Prostate gland (tissue), 2 donors: ENCODE measurements around the gene SCYL1. TPM values are rescaled to one million over a fixed set of nuclear protein-coding genes. Genes with fewer than 3 reads are reported as not detected.

Experiments used
- DNase-seq: peaks from one replicate; pipeline ENCODE4 v3.0.0-alpha.2; 2019; ENCODE audit warnings: low spot score
- H3K27ac ChIP-seq, 2 donors: fragments of 200-600 bp; sonication (generic); 2 replicates each; pipeline ENCODE4 v1.5.1; 2017 to 2019
- H3K27me3 ChIP-seq: fragments of 200-600 bp; sonication (generic); replicated peaks from 2 replicates; pipeline ENCODE4 v1.5.1; 2019; ENCODE audit not compliant: insufficient read depth
- H3K36me3 ChIP-seq, 2 donors: fragments of 200-600 bp; sonication (generic); 1 replicate in 1 of 2; 2 replicates in 1 of 2; pipeline versions ENCODE4 v1.5.1 to v1.8.1; 2017 to 2019
- H3K4me1 ChIP-seq: fragments of 200-600 bp; sonication (generic); replicated peaks from 2 replicates; pipeline ENCODE4 v1.5.1; 2019
- H3K4me3 ChIP-seq, 2 donors: fragments of 200-600 bp; sonication (generic); 2 replicates each; pipeline ENCODE4 v1.5.1; 2017 to 2019
- H3K9me3 ChIP-seq: fragments of 200-600 bp; sonication (generic); 2 replicates; pipeline ENCODE4 v1.5.1; 2017
- POLR2A ChIP-seq: fragments of 450-650 bp; IDR thresholded peaks from one replicate; pipeline ENCODE4 v1.6.1; 2016; ENCODE audit warnings: antibody characterized with exemption, mild to moderate bottlenecking
- POLR2AphosphoS5 ChIP-seq: sonication (generic); formaldehyde crosslinking; IDR thresholded peaks from one replicate; pipeline ENCODE4 v1.6.1; 2017; ENCODE audit warnings: antibody characterized with exemption
- WGBS: methylation state at CpG from one replicate; pipeline ENCODE4 v1.1.5; 2018; 5-methylcytosine and 5-hydroxymethylcytosine counted together
- intact Hi-C: fragments of 100-400 bp; cut with DNase I; formaldehyde crosslinking; loops from one replicate; pipeline ENCODE4 v1.14.2; 2022
- total RNA-seq, 2 donors: library from RNA; depleted of rRNA; stranded (reverse); fragments of >200 nt; gene quantifications; one replicate each; pipeline ENCODE4 v1.1.0, GENCODE V29; 2016
- TF ChIP-seq, protein P1 (sequence below), 4 experiments: fragments of 200-600 bp in 2 of 4; fragments of 450-650 bp in 2 of 4; sonication (generic) in 2 of 4; IDR thresholded peaks; 1 replicate in 3 of 4; 2 replicates in 1 of 4; pipeline ENCODE4 v1.5.1; 2016 to 2019; ENCODE audit warnings: antibody characterized with exemption in 4 of 4, mild to moderate bottlenecking in 2 of 4, moderate library complexity in 2 of 4

Gene SCYL1
- total RNA-seq, 2 donors from 2014 or later = 125 to 177 TPM

DNA sequence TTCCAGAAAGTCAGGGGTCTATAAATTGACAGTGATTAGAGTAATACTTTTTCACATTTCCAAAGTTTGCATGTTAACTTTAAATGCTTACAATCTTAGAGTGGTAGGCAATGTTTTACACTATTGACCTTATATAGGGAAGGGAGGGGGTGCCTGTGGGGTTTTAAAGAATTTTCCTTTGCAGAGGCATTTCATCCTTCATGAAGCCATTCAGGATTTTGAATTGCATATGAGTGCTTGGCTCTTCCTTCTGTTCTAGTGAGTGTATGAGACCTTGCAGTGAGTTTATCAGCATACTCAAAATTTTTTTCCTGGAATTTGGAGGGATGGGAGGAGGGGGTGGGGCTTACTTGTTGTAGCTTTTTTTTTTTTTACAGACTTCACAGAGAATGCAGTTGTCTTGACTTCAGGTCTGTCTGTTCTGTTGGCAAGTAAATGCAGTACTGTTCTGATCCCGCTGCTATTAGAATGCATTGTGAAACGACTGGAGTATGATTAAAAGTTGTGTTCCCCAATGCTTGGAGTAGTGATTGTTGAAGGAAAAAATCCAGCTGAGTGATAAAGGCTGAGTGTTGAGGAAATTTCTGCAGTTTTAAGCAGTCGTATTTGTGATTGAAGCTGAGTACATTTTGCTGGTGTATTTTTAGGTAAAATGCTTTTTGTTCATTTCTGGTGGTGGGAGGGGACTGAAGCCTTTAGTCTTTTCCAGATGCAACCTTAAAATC, 20.8 kb upstream of the SCYL1 start:
- no peaks in the 10 kb centered on the region for H3K9me3 ChIP-seq
- peak overlapping the region; percentile 98 to 100 for H3K27ac ChIP-seq
- peak overlapping the region; percentile 80 to 88 for H3K4me3 ChIP-seq
- DNase-seq = peak; percentile 29
- WGBS = under 1% methylated on average over 3 of the region's 3 CpGs
- H3K27me3 ChIP-seq = no peaks in the 10 kb centered on the region
- H3K4me1 ChIP-seq = no peaks in the 10 kb centered on the region
- intact Hi-C loops = no loop called here
- peaks cover 32 to 33% of the 10 kb centered on the region in 2 donors for H3K36me3 ChIP-seq
- TF ChIP-seq POLR2AphosphoS5 (peak; percentile 55), POLR2A (peak; percentile 30)
- TF ChIP-seq, protein P1, sequence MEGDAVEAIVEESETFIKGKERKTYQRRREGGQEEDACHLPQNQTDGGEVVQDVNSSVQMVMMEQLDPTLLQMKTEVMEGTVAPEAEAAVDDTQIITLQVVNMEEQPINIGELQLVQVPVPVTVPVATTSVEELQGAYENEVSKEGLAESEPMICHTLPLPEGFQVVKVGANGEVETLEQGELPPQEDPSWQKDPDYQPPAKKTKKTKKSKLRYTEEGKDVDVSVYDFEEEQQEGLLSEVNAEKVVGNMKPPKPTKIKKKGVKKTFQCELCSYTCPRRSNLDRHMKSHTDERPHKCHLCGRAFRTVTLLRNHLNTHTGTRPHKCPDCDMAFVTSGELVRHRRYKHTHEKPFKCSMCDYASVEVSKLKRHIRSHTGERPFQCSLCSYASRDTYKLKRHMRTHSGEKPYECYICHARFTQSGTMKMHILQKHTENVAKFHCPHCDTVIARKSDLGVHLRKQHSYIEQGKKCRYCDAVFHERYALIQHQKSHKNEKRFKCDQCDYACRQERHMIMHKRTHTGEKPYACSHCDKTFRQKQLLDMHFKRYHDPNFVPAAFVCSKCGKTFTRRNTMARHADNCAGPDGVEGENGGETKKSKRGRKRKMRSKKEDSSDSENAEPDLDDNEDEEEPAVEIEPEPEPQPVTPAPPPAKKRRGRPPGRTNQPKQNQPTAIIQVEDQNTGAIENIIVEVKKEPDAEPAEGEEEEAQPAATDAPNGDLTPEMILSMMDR (IDR thresholded peaks at IDR 0.05) = no peak

DNA sequence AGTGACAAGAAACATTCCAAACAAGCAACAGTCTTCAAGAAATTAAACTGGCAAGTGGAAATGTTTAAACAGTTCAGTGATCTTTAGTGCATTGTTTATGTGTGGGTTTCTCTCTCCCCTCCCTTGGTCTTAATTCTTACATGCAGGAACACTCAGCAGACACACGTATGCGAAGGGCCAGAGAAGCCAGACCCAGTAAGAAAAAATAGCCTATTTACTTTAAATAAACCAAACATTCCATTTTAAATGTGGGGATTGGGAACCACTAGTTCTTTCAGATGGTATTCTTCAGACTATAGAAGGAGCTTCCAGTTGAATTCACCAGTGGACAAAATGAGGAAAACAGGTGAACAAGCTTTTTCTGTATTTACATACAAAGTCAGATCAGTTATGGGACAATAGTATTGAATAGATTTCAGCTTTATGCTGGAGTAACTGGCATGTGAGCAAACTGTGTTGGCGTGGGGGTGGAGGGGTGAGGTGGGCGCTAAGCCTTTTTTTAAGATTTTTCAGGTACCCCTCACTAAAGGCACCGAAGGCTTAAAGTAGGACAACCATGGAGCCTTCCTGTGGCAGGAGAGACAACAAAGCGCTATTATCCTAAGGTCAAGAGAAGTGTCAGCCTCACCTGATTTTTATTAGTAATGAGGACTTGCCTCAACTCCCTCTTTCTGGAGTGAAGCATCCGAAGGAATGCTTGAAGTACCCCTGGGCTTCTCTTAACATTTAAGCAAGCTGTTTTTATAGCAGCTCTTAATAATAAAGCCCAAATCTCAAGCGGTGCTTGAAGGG, 20.0 kb upstream of the SCYL1 start:
- Histone ChIP-seq H3K36me3 (peaks cover 32 to 33% of the 10 kb centered on the region in 2 donors), H3K27me3 (no peaks in the 10 kb centered on the region), H3K9me3 (no peaks in the 10 kb centered on the region), H3K27ac (peak overlapping the region; percentile 98 to 100), H3K4me3 (peak overlapping the region; percentile 80 to 88), H3K4me1 (no peaks in the 10 kb centered on the region)
- TF ChIP-seq, protein P1 (IDR thresholded peaks at IDR 0.05) = no peak
- TF ChIP-seq POLR2A = peak; percentile 8
- TF ChIP-seq POLR2AphosphoS5 = peak; percentile 62
- intact Hi-C loops = no loop called here
- WGBS = 4% methylated on average over 8 of the region's 8 CpGs
- no peak for DNase-seq

DNA sequence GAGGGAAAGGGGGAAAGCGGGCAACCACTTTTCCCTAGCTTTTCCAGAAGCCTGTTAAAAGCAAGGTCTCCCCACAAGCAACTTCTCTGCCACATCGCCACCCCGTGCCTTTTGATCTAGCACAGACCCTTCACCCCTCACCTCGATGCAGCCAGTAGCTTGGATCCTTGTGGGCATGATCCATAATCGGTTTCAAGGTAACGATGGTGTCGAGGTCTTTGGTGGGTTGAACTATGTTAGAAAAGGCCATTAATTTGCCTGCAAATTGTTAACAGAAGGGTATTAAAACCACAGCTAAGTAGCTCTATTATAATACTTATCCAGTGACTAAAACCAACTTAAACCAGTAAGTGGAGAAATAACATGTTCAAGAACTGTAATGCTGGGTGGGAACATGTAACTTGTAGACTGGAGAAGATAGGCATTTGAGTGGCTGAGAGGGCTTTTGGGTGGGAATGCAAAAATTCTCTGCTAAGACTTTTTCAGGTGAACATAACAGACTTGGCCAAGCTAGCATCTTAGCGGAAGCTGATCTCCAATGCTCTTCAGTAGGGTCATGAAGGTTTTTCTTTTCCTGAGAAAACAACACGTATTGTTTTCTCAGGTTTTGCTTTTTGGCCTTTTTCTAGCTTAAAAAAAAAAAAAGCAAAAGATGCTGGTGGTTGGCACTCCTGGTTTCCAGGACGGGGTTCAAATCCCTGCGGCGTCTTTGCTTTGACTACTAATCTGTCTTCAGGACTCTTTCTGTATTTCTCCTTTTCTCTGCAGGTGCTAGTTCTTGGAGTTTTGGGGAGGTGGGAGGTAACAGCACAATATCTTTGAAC, 19.2 kb upstream of the SCYL1 start:
- Histone ChIP-seq H3K27ac (peak overlapping the region; percentile 98 to 100), H3K9me3 (no peaks in the 10 kb centered on the region), H3K4me1 (no peaks in the 10 kb centered on the region), H3K27me3 (no peaks in the 10 kb centered on the region), H3K4me3 (peak overlapping the region; percentile 80 to 88), H3K36me3 (peaks cover 32 to 33% of the 10 kb centered on the region in 2 donors)
- 5% methylated on average over 12 of the region's 12 CpGs for WGBS
- intact Hi-C loops = no loop called here
- DNase-seq = peak; percentile 45
- TF ChIP-seq, protein P1 (IDR thresholded peaks at IDR 0.05) = no peak
- TF ChIP-seq POLR2A (peak; percentile 46), POLR2AphosphoS5 (peak; percentile 87)

DNA sequence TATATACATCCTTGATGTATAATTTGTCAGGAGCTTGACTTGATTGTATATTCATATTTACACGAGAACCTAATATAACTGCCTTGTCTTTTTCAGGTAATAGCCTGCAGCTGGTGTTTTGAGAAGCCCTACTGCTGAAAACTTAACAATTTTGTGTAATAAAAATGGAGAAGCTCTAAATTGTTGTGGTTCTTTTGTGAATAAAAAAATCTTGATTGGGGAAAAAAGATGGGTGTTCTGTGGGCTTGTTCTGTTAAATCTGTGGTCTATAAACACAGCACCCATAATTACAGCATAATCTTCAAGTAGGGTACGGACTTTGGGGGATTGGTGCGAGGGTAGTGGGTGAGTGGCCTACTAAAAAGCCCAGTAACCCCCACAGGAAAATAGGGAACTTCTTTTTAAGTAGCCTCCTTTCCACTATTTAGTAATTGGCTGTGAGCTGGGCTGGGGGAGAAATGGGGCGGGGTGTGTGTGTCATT, 18.6 kb upstream of the SCYL1 start:
- TF ChIP-seq, protein P1 (IDR thresholded peaks at IDR 0.05) = peak in 1 of 4 experiments; percentile 4
- TF ChIP-seq POLR2A (peak; percentile 26), POLR2AphosphoS5 (peak; percentile 31)
- DNase-seq = no peak
- WGBS = 17% methylated on average over 4 of the region's 4 CpGs
- H3K36me3 ChIP-seq = peaks cover 32 to 33% of the 10 kb centered on the region in 2 donors
- no peaks in the 10 kb centered on the region for H3K4me1 ChIP-seq
- no peaks in the 10 kb centered on the region for H3K9me3 ChIP-seq
- peak overlapping the region; percentile 80 to 88 for H3K4me3 ChIP-seq
- intact Hi-C loops = no loop called here
- peak overlapping the region; percentile 98 to 100 for H3K27ac ChIP-seq
- no peaks in the 10 kb centered on the region for H3K27me3 ChIP-seq
